HG02981 (cell line): ENCODE results near the gene PLA2G4E.

Experiments used
- ATAC-seq: cut with Tn5 transposase; IDR thresholded peaks from one replicate; pipeline ENCODE4 v1.9.1; 2021; ENCODE audit warnings: mild to moderate bottlenecking, moderate library complexity; ENCODE audit not compliant: unreplicated experiment

The PLA2G4E gene

GRCh38 chr15:42024303-42024702 lies 3.5 kb upstream of the PLA2G4E start:
- ATAC-seq = no peak

- no peak for ATAC-seq
Measured at GRCh38 chr15:42021593-42021992, 751 bp upstream of the PLA2G4E start.

GRCh38 chr15:42018306-42019224 lies 2.3 kb downstream of the PLA2G4E start:
- ATAC-seq = no peak

- ATAC-seq = no peak
Measured at GRCh38 chr15:42016971-42017370, 3.9 kb downstream of the PLA2G4E start.

GRCh38 chr15:42014406-42014805 lies 6.4 kb downstream of the PLA2G4E start:
- ATAC-seq = no peak

- ATAC-seq = no peak
Measured at GRCh38 chr15:42012928-42013482, 7.8 kb downstream of the PLA2G4E start.

- no peak for ATAC-seq
Measured at GRCh38 chr15:42012241-42012640, 8.6 kb downstream of the PLA2G4E start.

GRCh38 chr15:42011074-42011473 lies 9.8 kb downstream of the PLA2G4E start:
- no peak for ATAC-seq

- peak; percentile 74 for ATAC-seq
Measured at GRCh38 chr15:42010434-42010833, 10.4 kb downstream of the PLA2G4E start.

GRCh38 chr15:42009474-42009873 lies 11.4 kb downstream of the PLA2G4E start:
- no peak for ATAC-seq

GRCh38 chr15:42009022-42009421 lies 11.8 kb downstream of the PLA2G4E start:
- ATAC-seq = no peak

- no peak for ATAC-seq
Measured at GRCh38 chr15:42007386-42007785, 13.5 kb downstream of the PLA2G4E start.

GRCh38 chr15:42002333-42002732 lies 18.5 kb downstream of the PLA2G4E start:
- no peak for ATAC-seq

GRCh38 chr15:42001236-42001635 lies 19.6 kb downstream of the PLA2G4E start:
- ATAC-seq = no peak

GRCh38 chr15:41999290-42000285 lies 21.3 kb downstream of the PLA2G4E start:
- no peak for ATAC-seq

GRCh38 chr15:41997845-41998244 lies 23.0 kb downstream of the PLA2G4E start:
- ATAC-seq = no peak

GRCh38 chr15:41996921-41997592 lies 23.8 kb downstream of the PLA2G4E start:
- no peak for ATAC-seq

GRCh38 chr15:41996376-41996775 lies 24.5 kb downstream of the PLA2G4E start:
- ATAC-seq = no peak

GRCh38 chr15:41995476-41995855 lies 25.4 kb downstream of the PLA2G4E start:
- ATAC-seq = no peak

- ATAC-seq = no peak
Measured at GRCh38 chr15:41994772-41995475, 25.9 kb downstream of the PLA2G4E start.
